NCI-H510A (cell line): ENCODE results near the gene OR6C2.
"Not testable (repeated sequence)": the region's sequence is repeated elsewhere in the genome, so short reads cannot be mapped to it uniquely, and the experiment has no call there.

ENCODE experiments used
- DNase-seq: peaks from one replicate; lab custom pipeline; 2025; lab: John Stamatoyannopoulos, UW

OR6C2 gene

GRCh38 chr12:55472264-55472663, 28.4 kb downstream of the OR6C2 start:
- DNase-seq, result no peak

- DNase-seq, result not testable (repeated sequence)
Observed at GRCh38 chr12:55479136-55479535, 35.3 kb downstream of the OR6C2 start.

GRCh38 chr12:55484284-55484683, 40.4 kb downstream of the OR6C2 start:
- not testable (repeated sequence) for DNase-seq

DNA sequence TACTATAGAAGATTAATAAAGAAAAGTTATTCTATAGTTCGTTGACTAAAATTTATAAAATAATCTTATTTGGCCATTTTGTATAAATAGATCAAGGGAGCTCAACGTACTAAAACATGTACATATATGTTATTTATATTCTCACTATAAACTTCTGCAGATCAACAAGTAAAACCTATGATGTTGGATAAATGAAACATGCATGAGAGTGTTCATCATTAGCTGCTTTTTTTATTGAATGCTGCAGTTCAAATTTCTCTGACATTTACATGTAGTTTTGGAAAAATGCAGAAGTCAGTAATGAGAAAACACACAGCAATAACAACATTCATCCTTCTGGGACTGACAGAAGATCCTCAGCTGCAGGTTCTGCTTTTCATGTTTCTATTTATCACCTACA, 48.2 kb downstream of the OR6C2 start, which contains the start of gene OR6C68:
Gene OR6C68 (plus strand): TSS at position 301 of the 400 bp plus-strand sequence. CDS start 0 bp downstream, at position 301.
- no peak for DNase-seq

- no peak for DNase-seq
Observed at GRCh38 chr12:55495490-55495889, 51.6 kb downstream of the OR6C2 start.

DNA sequence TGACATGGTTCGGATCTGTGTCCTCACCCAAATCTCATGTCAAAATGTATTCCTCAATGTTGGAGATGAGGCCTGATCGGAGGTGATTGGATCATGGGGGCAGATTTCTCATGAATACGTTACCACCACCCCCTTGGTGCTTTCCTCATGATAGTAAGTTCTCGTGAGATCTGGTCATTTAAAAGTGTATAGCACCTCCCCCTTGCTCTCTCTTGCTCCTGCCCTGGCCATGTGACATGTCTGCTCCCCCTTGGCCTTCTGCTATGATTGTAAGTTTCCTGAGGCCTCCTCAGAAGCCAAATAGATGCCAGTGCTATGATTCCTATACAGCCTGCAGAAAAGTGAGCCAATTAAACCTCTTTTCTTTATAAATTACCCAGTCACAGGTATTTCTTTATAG, 55.4 kb downstream of the OR6C2 start:
- no peak for DNase-seq

DNA sequence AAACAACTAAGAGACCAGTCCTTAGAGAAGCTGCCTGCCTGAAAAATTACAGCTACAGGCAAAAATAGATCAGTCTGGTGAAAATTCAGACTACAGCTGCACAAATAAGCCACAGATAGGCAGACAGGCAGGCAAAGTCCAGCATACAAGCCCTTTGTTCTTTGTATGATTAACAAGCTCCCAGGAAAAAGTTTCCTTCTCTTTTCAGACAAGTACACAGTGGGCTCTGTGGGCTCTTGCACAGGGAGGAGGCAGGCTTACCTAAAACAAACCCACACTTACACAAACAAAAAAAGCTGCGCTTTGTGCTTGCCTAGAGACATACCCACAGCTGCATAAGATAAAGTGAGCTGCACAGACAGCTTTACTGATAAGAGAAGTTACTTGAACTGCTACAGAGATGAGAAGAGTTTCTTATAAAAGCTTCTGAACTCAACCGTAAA, 56.0 kb downstream of the OR6C2 start:
- DNase-seq, result no peak

- no peak for DNase-seq
Observed at GRCh38 chr12:55501601-55502000, 57.7 kb downstream of the OR6C2 start.
